WI38 (cell line): Measurements from ENCODE around the gene APPL1.

Experiments used
- H3K4me3 ChIP-seq: 2 replicates; pipeline ENCODE4 v1.5.1; 2011; ENCODE audit warnings: low read depth, mild to moderate bottlenecking, control low read depth, low read length
- TF ChIP-seq, protein P1 (sequence below): IDR thresholded peaks from 2 replicates; pipeline ENCODE4 v1.5.1; 2012; ENCODE audit warnings: low read depth, mild to moderate bottlenecking, control low read depth, low read length

APPL1 gene

GRCh38 chr3:57227204-57227929 is at the start of gene APPL1:
Gene APPL1 (plus strand): TSS chr3:57227729. CDS start chr3:57227884, 155 bp downstream.
- peak within 1 kb of the TSS; percentile 85 for H3K4me3 ChIP-seq
- TF ChIP-seq, protein P1, sequence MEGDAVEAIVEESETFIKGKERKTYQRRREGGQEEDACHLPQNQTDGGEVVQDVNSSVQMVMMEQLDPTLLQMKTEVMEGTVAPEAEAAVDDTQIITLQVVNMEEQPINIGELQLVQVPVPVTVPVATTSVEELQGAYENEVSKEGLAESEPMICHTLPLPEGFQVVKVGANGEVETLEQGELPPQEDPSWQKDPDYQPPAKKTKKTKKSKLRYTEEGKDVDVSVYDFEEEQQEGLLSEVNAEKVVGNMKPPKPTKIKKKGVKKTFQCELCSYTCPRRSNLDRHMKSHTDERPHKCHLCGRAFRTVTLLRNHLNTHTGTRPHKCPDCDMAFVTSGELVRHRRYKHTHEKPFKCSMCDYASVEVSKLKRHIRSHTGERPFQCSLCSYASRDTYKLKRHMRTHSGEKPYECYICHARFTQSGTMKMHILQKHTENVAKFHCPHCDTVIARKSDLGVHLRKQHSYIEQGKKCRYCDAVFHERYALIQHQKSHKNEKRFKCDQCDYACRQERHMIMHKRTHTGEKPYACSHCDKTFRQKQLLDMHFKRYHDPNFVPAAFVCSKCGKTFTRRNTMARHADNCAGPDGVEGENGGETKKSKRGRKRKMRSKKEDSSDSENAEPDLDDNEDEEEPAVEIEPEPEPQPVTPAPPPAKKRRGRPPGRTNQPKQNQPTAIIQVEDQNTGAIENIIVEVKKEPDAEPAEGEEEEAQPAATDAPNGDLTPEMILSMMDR: no peak

GRCh38 chr3:57179580-57180410 is 47.7 kb upstream of the APPL1 start:
- TF ChIP-seq, protein P1: peak; percentile 25; the same call in 1 of the 2 replicates

DNA sequence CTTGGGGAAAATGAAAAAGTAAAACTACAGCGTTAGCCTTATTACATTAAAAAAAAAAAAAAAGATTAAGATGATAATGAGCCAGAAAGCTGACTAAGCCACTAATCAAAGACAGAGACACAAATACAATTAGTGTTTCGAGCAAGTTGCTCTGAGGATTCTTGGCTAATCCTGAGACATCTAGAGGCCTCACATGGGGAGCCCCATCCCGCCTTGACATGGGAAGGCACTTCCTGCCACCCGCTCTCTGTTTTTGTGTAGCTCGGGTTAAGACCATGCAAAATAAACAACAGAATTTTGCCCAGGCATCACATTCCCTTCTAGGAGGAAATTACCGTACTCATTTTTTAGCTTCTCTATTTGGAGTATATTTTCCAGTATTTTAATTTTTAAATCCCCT is 43.0 kb upstream of the APPL1 start:
- TF ChIP-seq, protein P1: no peak
- H3K4me3 ChIP-seq: no peak overlapping the region

More at GRCh38 chr3:57179580-57180410, 47.7 kb upstream of the APPL1 start:
- no peak overlapping the region for H3K4me3 ChIP-seq

- TF ChIP-seq, protein P1: no peak
- H3K4me3 ChIP-seq: no peak overlapping the region
Observed at GRCh38 chr3:57192028-57192427, 35.5 kb upstream of the APPL1 start.

- no peak overlapping the region for H3K4me3 ChIP-seq
- TF ChIP-seq, protein P1: no peak
Observed at GRCh38 chr3:57194641-57195040, 32.9 kb upstream of the APPL1 start.

- H3K4me3 ChIP-seq: no peak within 1 kb of the TSS
- TF ChIP-seq, protein P1: no peak
Observed at GRCh38 chr3:57199895-57200297, 27.6 kb upstream of the APPL1 start, which contains the start of gene HESX1. Gene HESX1 (minus strand): TSS chr3:57199978. CDS start chr3:57199918, 60 bp downstream.

- TF ChIP-seq, protein P1: no peak
- no peak overlapping the region for H3K4me3 ChIP-seq
Observed at GRCh38 chr3:57206423-57206822, 21.1 kb upstream of the APPL1 start.
